Activated CD4-positive, alpha-beta T cell treated with anti-CD3 and anti-CD28 coated beads for 48 hours (primary cell): ENCODE results near the gene ARPC5L.

Experiments
- DNase-seq: peaks from one replicate; pipeline ENCODE4 v3.0.0-alpha.2; 2020

The ARPC5L gene

DNA sequence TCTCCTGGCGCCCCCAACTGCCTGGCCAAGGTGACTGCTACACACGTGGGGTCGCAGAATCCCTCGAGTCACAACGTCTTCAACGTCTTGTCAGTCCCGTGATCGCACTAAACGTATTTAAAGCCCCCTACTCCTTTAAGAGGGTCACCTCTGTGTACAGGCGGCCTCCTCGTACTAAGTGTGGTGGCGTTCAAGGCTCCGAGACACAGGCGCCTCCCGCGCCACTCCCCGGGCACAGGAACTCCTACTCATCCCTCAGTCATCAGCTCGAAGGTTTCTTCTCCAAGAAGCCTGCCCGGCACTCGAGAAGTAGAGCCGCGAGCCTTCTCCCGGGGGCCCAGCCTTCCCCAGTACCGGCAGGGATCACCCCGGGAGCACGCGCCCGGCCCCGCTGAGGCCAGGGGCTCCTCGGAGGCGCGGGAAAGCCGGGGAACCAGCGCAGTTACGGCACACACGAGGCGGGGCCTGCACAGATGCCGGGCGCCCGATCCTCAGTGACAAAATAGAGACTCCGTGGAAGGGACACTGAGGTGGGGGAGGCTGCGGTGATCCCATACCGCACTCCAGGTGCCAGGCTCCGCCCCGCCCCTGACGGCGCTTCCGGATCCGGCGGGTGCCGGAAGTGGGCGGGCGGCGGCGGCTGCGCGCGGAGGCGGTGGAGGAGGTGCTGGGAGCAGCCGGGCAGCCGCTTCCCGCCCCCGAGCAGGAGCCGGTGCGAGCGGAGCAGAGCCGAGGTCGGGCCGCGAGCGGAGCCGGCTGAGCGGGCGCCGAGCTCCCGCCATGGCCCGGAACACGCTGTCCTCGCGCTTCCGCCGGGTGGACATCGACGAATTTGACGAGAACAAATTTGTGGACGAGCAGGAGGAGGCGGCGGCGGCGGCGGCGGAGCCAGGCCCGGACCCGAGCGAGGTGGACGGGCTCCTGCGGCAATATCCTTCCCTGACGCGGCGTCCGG, 6.9 kb downstream of the ARPC5L start:
- peak; percentile 95 for DNase-seq

DNA sequence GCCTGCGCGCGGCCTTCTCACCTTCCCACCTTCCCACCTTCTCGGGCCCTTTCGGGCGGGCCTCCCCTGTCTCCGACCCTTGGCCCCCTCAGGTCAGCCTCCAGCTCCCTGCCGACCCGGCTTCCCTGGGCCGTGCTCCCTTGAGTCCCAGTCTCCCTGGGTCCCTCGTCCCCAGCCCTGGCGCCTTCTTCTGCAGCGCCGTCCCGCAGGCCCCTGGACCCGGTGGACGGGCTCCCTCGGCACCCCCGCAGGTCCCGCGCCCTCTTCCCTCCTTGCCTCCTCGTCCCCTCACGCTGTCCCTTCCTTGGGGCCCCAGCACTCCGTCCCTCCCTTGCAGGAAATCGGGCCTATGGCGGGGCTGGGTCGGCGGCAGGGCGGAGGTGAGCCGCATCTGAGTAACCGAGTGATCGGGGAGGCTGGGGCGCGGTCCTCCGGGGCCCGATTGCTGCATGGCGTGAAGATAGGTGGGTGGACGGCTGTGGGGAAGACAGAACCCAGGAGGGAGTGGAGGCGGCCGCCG, 7.6 kb downstream of the ARPC5L start:
- peak; percentile 66 for DNase-seq

DNA sequence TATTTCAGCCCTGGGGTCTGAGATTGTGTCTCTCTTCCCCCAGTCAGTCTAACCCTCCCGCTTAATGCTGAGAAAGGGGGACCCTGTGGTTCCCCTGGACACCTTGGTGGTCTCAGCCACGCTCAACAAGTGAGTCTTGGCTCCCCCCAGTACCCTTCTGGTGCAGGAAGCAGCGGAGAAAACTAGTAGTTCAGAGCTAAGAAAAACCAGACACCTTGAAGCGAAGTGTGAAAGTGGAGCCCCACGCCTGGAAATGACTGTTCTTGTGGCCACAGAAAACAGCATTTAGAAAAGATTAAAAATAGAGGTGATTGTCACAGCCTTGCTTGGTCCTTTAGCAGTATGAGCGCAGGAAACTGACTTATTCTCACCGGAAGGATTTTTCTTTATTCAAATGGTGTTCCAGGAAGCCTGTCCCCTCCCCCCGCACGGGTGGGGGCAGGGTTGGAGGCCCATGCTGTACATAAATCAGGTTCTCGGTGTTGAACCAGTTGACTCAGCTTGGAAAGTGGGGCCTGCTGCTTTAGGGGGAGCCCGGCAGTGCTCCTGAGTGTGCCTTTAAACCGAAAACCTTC, 8.1 kb downstream of the ARPC5L start:
- peak; percentile 94 for DNase-seq

DNA sequence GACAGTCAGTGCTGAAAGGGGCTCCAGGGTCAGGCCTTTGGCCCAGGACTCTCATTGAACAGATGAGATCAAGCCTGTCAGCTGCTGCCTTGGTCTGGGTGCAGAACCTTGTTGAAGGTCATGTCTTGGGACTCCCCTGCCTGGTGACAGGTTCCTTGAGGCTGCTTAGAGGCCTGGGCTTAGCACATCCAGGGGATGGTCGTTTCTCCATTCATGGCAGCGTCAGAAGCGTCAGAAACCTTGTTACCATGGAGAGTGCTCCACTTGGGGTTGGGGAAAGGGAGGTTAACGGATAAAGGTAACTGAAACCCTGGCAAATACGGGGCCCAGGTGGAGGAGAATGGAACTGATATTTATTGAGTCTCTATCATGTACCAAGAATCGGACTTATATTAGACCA, 8.8 kb downstream of the ARPC5L start:
- no peak for DNase-seq

DNA sequence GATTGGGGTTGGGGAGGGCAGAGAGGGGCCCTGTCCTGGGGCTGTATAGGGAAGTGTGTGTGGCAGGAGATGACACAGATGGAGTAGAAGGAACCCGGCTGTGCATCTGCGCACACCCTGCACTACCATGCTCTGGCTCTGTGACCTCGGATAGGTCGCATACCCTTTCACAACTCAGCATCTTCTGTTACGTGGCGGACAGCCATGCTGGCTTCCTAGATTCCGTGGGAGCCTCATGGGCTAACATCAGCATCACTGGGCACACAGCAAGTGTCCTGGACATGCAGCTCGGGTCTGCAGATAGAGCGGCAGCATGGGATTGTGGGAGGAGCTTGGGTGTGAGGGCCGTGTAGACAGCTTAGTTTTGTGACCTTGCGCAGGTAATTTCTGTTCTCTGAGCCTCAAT, 9.2 kb downstream of the ARPC5L start:
- no peak for DNase-seq

DNA sequence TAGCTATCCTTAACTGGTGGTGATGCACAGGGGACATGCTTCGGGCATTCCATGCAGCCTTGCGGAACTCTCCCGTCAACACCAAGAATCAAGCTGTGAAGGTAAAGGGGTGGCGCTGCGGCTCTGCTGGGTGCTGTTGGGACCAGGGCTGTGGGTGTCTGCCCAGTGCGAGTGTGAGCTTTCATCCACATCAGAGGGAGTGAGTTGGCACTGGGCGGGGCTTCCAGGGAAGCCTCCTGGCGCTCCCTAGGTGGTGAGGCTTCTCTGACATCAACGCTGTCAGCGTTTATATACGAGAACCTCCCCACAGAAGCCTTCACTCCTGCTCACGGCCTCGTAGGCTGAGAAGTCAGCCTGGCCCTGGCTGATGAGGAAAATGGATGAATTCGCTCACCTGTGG, 11.7 kb downstream of the ARPC5L start:
- DNase-seq: no peak

DNA sequence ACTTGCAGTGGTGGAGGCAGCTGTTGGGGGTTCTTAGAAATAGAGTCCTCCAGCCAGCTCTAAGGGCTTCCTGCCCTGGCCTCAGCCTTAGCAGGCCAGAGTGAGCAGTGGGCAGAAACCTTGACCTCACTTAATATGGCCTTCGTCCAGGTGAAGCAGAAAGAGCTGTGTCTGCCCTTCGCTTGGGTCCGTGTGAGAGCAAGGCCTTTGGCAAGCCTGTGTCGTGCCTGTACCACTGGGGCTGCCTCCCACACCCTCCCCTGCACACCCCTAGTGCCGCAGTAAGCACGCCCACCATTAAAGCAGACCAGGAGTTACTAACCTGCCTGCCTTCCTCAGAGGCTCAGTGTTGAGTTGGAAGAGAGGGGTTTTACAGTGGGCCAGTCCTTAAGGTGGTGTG, 13.6 kb downstream of the ARPC5L start:
- no peak for DNase-seq

DNA sequence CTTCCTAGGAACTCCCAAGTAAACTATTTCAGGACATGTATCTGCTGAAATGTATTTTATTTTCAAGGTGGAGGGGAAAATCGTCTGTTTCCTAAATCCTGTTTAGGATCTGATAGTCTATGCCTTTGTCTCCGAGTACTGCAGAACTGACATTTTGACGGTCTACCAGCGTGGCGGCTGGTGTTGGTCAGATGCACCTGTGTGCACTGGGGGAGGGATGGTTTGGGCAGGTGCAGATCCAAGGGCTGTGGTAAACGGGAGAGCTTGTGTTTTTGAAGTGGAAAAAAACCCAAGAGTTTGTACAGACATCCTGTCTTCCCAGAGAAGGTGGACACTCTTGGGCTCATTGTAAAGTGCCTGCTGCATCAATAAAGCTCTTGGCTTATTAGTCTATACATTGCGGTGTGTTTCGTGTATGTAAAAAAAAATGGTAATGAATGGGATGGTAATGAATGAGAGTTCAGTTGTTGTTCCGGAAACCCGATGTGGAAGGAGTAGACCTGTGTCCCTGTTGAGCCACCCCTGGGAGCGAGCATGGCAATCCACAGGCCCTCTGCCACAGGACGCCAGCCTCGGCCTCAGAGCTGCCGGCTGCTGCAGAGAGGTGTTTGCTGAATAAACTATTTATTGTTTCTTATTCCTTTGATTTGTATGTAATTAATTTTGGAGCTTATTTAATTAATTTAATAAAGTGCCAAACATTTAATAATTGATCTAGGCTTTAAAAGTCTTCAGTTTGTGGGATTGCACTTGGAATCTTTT, 15.3 kb downstream of the ARPC5L start:
- DNase-seq: no peak

DNA sequence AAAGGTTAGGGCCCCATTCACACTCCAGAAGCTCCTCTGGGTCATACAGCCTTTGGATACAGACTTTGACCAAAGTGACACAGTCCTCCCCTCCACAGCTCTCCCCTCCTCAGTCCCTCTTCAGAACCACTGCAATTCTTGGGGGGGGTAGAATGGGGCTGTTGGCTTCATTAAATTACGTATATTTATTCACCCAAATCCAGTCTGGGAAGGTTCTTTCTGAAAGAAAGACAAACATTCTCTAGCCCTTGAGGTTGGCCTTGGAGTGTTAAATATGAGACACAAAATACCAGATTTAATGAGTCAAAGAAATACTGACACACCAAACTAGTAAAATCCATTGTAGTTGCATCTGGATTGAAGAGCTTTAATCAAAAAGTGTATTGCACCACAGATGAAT, 16.1 kb downstream of the ARPC5L start:
- no peak for DNase-seq

DNA sequence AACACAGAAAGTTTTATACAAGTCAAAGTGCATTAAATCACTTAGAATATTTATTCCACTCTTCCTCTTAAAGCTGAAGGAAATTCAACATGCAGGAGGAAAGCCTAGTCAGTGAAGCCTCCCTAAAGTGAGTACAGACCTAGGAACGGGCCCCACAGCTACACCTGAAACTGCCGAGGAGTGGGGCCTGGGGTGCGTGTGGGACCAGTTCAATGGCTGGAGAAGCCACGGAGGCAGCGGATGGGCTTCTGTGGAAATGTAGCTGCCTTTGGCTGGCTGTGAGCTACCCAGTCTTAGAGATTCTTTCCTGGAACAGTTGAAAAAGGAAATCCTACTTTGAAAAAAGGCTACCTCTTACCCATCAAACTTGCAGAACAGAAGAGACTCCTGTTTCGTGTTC, 16.6 kb downstream of the ARPC5L start:
- no peak for DNase-seq

DNA sequence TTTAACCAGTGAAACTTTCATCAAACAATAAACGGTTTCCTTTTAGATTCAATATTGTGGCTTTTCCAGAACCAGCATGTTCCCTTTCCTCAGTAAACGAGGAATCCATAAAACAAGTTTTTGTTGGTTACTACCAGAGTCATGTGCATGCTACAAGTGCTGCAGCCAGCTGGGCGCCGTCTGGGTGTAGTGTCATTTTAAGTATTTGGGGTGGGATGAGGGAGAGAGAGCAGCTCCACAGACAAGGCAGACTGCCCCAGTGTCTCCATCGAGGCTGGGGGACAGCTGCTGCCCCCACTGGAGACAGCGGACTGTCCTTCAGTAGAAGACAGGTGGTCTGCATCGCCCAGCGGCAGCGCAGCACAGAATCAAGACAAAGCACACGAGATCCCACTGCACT, 17.3 kb downstream of the ARPC5L start:
- DNase-seq: no peak

DNA sequence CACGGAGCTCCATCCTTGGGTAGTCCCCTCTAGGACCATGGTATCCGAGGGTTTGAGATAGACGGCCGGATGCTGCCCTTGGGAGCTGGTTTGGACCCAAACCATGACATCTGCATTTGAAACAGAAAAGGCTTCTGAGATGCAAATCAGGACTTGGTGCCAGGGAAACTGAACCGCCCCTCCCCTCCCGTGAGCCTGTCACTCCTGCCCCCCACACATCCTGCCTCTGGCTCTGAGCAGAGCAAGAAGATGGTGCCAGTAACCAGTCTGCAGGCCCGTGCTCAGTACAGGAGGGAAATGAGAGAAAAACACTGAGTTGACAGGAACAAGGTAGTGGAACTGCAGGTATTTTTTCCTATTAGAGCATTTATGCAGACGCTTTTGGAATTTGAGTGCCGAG, 18.6 kb downstream of the ARPC5L start:
- no peak for DNase-seq

DNA sequence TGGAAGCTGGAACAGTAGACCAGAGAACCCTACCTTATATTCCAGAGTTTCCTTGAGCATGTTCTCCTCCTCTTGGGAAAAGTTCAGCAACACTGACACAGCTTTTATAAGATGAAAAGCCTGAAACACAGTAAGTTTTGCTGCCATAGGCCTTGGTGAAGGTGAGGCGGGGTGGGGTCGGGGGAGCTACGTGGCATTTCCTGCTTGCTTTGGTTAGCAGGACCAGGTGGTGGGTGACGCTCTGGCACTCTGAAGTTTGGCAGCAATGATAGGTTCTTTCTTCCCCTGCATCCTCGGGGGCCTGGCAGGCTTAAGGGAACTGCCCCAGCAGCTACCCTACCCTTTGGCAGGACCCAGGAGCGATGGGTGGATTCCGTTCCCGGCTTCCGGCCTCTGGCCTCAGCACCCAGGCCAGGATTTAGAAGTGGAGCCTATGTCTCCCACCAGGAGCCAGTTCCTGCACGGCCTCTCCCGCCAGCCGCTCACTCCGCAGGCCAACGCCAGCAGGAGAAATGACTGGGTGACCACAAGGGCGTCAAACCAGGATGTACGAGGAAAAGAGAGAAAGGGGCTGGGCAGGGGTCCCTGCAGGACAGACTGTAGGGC, 19.3 kb downstream of the ARPC5L start:
- no peak for DNase-seq

DNA sequence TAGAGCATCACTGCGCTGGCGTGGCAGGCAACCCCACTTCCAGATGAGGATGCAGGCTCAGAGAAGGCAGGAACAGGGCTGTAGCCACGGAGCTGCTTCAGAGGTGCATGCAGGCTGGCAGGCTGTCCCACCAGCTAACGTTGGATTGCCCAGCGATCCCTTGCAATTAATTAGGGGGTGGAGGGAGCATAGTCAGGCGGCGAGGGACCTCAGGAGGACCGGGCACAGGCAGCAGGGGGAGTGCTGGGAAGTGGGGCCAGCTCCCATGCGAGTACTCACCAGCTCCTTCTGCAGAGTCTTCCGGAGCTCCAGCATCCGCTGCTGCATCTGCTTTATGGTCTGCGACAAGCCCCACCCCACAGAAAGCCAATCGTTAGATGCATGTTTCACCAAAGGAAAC, 20.3 kb downstream of the ARPC5L start:
- DNase-seq: no peak

DNA sequence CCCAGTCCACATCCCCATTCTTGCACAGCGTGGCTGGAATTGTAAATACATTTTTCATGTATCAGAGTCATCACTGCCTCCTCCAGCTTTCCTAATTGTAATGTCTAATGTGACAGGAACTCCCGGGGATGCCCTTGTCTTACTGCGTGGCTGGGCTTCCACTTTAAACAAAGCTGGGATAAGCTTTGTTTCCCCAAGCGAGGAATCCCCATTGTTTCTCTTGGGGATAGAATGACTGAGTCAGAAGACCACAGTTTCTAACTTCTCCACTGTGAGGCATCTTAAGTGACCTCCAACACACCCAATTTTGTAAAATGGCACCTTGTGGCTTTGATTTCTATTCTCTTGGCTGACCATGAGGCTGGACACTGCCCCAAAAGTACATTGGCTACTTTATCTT, 22.4 kb downstream of the ARPC5L start:
- DNase-seq: no peak

DNA sequence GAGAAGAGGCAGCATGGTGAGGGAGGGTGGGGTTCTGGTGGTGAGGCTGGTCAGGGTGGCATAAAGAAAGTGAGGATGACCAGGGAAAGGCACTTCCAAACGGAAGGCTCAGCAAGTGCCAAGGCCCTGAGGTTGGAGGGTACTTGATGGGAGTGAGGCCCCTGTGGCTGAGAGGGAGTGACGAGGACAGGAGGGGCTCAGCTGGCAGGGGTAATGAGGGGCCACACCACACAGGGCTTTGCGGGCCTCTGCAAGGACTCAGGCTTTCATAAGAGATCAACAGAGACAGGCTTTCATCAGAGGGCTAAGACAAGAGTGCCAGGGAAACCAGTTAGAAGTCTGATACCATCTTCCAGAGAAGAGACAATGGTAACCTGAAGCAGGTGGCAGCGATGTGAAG, 23.6 kb downstream of the ARPC5L start:
- no peak for DNase-seq

DNA sequence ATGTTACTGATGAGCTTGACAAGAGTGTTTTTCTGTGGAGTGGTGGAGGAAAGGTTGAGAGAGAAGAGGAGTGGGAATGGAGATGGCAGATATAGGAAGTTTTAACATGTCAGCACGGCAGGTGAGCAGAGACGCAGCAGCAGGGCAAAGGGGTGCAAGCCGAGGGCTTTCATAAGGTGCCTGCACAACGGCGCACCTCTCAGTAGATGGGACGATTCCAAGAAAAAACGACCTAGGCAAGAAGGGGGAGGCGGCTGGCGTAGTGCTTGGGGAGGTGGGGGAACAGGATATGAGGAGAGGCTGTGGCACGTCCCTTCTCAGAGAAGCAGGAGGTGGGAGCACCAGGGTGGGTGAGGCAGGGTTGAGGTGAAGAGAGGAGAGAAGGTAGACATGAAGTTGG, 24.5 kb downstream of the ARPC5L start:
- no peak for DNase-seq

DNA sequence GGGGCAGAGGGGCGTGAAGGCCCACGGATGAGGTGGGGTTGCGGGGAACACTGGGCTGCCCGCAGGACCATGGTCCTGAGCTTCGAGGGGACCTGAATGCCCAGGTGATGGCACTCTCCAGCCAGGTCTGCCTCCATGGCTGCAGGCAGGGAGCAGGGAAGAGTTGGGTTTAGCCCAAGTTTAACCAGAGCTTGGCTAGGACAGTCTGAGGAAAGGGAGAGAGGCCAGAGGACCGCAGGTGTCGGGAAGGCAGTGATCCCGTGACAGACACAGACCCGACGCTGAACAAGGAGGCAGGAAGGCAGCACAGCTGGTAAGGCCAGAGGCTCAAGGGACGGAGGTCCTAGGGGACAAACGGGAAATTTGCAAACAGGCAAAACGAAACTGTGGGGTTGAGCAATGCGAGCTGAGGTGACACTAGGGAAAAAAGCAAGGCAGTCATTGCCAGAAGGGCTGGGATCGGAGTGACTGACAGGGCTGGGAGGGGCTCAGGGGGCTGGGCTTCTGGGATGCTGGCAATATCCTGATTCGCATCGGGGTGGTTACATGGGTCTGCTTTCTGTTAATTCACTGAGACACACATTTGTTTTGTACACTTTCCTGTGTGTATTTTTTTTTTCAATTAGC, 25.0 kb downstream of the ARPC5L start:
- no peak for DNase-seq

DNA sequence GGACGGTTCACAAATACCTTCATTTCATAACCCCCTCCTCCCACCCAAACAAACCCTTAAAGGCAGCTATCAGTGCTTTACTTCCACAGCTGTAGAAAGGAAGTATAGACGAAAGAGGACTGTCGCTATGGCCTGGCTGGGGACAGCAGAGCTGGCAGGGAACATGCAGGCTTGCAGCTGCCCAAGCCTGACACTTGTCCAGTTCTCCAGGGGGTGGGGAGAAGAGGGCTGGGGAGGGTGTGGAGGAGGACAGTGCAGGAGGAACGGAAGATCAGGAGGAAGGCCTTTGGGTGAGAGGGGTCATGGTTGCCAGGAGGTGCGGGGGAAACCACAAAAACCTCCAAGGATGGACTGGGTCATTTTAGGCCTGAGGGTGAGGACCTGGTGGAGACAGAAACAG, 25.9 kb downstream of the ARPC5L start:
- DNase-seq: no peak

DNA sequence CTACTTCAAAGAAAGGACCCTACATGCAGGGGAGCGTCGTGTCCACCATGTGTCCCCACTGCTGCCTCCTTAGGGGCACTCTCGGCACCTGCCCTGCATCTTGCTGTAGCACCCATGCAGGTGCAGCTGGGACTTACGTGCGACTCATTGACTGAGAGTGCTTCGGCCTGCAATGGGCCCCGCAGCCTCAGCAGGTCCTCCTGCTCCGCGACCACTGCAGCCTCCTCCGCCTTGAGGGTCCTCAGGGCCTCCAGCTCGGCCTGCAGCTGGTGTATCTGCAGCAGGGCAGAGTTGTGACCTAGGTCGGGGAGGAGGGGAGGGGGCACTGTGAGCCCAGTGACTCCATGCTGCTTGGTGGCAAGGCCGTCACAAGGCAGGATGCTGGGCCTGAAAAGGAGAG, 27.1 kb downstream of the ARPC5L start:
- DNase-seq: no peak

DNA sequence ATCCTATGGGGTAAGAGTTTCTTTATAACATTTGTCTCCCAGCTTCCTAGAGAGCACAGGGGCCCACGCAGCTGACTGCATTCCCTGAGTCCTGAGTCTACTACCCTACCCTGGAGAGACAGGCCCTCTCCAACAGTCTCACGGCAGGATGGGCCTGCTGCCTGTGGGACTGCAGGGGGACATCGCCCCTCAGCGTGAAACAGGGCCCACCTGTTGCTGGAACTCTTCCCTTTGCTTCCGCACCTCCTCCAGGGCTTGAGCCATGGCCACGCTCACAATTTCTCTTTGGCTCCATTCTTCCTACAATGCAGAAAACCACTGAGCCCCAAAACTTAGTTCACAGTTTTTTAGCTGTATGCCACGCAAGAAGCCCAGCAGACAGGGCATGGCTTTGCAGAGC, 28.2 kb downstream of the ARPC5L start:
- DNase-seq: no peak

DNA sequence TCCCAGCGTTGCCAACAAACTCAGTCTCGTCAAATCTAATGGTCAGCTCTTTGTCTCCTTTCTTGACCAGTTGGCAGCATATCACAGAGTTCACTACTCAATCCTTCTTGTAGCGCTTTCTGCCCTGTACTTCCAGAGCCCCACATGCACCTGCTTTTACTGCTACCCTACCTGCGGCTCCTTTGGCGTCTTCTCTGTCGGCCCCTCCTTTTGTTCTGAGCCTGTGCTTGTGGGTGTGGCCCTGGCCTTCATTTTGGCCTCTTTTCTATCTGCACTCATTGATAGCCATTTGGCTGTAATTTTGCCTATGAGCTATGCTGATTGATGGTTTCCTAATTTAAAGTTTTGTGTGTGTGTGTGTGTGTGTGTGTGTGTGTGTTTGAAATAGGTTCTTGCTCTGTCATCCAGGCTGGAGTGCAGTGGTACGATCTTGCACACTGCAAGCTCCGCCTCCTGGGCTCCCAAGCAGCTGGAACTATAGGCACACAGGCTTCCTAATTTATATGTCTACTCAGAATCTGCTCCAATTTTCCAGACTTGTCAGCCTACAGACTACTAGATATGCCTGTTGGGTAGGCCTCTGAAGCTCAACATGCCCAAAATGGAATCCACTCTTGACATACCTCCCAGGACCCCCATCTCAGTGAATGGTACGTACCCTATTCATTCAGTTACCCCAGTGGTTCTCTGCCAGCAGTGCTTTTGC, 32.3 kb downstream of the ARPC5L start:
- no peak for DNase-seq
